Fibroblast of lung (primary cell): ENCODE data around the gene MNT.

Experiments used
- EZH2 ChIP-seq: IDR thresholded peaks from 2 replicates; pipeline ENCODE4 v1.5.1; 2012; ENCODE audit warnings: low read length, control low read depth, mild to moderate bottlenecking; ENCODE audit errors: missing control alignments
- TF ChIP-seq, protein P1 (sequence below), 2 donors: IDR thresholded peaks in 1 of 2; conservative IDR thresholded peaks in 1 of 2; 1 replicate in 1 of 2; 2 replicates in 1 of 2; pipeline ENCODE4 v1.5.1; 2011 to 2012; ENCODE audit warnings: low read length in 2 of 2, control low read depth in 1 of 2, inconsistent platforms in 1 of 2, low read depth in 1 of 2, mild to moderate bottlenecking in 1 of 2

DNA sequence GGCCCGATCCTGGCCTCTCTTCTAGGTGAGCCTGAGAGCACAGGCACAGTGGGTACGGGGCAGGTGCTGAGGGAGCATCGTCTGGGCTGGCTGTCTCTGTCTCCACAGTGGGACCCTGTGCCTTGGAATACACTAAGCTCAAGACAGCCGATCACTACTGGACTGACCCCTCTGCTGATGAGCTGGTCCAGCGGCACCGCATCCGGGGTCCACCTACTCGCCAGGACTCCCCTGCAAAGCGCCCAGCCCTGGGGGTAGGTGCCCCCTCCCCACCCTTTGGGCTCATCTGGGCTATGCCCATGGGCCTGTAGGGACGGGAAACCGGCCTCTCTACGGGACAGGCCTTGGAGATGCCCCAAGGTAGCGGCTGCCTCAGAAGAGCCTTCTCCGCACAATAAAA is 38.0 kb downstream of the MNT start:
- TF ChIP-seq, protein P1, sequence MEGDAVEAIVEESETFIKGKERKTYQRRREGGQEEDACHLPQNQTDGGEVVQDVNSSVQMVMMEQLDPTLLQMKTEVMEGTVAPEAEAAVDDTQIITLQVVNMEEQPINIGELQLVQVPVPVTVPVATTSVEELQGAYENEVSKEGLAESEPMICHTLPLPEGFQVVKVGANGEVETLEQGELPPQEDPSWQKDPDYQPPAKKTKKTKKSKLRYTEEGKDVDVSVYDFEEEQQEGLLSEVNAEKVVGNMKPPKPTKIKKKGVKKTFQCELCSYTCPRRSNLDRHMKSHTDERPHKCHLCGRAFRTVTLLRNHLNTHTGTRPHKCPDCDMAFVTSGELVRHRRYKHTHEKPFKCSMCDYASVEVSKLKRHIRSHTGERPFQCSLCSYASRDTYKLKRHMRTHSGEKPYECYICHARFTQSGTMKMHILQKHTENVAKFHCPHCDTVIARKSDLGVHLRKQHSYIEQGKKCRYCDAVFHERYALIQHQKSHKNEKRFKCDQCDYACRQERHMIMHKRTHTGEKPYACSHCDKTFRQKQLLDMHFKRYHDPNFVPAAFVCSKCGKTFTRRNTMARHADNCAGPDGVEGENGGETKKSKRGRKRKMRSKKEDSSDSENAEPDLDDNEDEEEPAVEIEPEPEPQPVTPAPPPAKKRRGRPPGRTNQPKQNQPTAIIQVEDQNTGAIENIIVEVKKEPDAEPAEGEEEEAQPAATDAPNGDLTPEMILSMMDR (conservative IDR thresholded peaks at IDR 0.05 in 1 of 2, IDR thresholded peaks at IDR 0.05 in 1 of 2; ENCODE audit: low read depth in 1 of 2, low read length in 2 of 2), result no peak
- TF ChIP-seq EZH2, result no peak
